ENCODE measurements around the gene NRSN1. TPM values are rescaled to one million over a fixed set of nuclear protein-coding genes. Genes with fewer than 3 reads are reported as not detected.

The NRSN1 gene
- total RNA-seq, 2 donors from 2014 or later = 0.45 TPM; not detected in 1

DNA sequence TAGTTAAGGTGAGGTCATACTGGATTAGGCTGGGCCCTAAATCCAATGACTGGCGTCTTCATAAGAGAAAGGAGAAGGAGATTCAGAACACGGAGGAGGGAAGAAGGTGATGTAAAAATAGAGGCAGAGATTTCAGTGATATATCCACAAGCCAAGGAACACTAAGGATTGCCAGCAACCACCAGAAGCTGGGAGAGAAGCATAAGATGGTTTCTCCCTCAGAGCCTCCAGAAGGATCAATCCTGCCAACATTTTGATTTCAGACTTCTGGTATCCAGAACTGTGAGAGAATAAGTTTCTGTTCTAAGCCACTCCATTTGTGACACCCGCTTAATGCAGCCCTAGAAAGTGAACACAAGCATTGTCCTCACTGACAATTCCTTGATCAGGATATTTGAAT, 33.6 kb upstream of the NRSN1 start:
- no peaks in the 10 kb centered on the region for H3K9me3 ChIP-seq
- H3K4me3 ChIP-seq = no peak overlapping the region
- intact Hi-C loops (cut with DNase I) = no loop called here
- no peaks in the 10 kb centered on the region for H3K36me3 ChIP-seq
- no peak for DNase-seq (ENCODE audit: low spot score)
- no peaks in the 10 kb centered on the region for H3K4me1 ChIP-seq (replicated peaks)
- 71% methylated on average over 3 of the region's 3 CpGs for WGBS
- TF ChIP-seq POLR2AphosphoS5 (IDR thresholded peaks at IDR 0.05) (no peak), POLR2A (IDR thresholded peaks at IDR 0.05) (no peak)
- TF ChIP-seq, protein P1, sequence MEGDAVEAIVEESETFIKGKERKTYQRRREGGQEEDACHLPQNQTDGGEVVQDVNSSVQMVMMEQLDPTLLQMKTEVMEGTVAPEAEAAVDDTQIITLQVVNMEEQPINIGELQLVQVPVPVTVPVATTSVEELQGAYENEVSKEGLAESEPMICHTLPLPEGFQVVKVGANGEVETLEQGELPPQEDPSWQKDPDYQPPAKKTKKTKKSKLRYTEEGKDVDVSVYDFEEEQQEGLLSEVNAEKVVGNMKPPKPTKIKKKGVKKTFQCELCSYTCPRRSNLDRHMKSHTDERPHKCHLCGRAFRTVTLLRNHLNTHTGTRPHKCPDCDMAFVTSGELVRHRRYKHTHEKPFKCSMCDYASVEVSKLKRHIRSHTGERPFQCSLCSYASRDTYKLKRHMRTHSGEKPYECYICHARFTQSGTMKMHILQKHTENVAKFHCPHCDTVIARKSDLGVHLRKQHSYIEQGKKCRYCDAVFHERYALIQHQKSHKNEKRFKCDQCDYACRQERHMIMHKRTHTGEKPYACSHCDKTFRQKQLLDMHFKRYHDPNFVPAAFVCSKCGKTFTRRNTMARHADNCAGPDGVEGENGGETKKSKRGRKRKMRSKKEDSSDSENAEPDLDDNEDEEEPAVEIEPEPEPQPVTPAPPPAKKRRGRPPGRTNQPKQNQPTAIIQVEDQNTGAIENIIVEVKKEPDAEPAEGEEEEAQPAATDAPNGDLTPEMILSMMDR (IDR thresholded peaks at IDR 0.05) = no peak
- H3K27ac ChIP-seq = no peak overlapping the region
- no peaks in the 10 kb centered on the region for H3K27me3 ChIP-seq (replicated peaks; ENCODE audit: insufficient read depth)

DNA sequence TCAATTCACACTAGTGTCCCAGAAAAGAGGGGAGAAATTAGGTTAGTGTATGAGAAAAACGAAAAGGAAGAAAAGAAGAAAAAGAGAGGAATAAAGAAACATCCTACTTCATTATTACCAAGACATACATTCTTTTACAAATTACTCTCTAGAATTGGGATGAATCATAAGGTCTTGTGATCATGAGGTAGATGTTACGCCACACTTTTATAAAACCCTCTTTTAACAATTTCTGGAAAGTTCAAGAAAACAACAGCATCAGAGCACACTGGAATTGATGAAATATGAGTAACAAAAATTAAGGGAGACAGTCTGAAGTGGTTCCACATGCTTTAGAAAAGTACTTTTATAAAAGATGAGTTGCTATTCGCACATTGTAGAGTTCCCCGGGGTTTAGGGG, 32.6 kb upstream of the NRSN1 start:
- TF ChIP-seq POLR2AphosphoS5 (IDR thresholded peaks at IDR 0.05) (no peak), POLR2A (IDR thresholded peaks at IDR 0.05) (no peak)
- TF ChIP-seq, protein P1 (IDR thresholded peaks at IDR 0.05) = no peak
- Histone ChIP-seq H3K27me3 (replicated peaks; ENCODE audit: insufficient read depth) (no peaks in the 10 kb centered on the region), H3K36me3 (no peaks in the 10 kb centered on the region), H3K27ac (no peak overlapping the region), H3K4me1 (replicated peaks) (no peaks in the 10 kb centered on the region), H3K9me3 (no peaks in the 10 kb centered on the region), H3K4me3 (no peak overlapping the region)
- no peak for DNase-seq (ENCODE audit: low spot score)
- 80% methylated on average over 4 of the region's 4 CpGs for WGBS
- intact Hi-C loops (cut with DNase I) = no loop called here

DNA sequence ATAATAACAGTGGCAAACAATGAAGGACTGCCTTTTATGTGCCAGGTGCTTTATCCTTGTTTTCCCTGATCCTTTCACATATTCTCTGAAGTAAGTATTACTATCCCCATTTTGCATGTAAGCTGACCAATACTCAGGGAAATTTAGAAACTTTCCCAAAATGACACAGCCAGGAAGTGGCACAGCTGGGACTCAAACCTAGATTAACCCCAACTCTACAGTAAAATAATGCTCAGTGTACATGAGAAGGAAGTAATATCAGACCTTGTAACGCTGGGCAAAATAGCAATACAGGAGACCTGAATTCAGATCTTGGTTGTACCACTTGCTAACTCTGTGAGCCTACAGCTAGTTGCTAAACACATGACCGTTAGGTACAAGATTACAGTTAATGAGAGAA, 26.8 kb upstream of the NRSN1 start:
- no peaks in the 10 kb centered on the region for H3K9me3 ChIP-seq
- TF ChIP-seq POLR2AphosphoS5 (IDR thresholded peaks at IDR 0.05) (no peak), POLR2A (IDR thresholded peaks at IDR 0.05) (no peak)
- TF ChIP-seq, protein P1 (IDR thresholded peaks at IDR 0.05) = no peak
- no peaks in the 10 kb centered on the region for H3K27me3 ChIP-seq (replicated peaks; ENCODE audit: insufficient read depth)
- WGBS = 80% methylated on average over 2 of the region's 2 CpGs
- no peak overlapping the region for H3K27ac ChIP-seq
- H3K4me3 ChIP-seq = no peak overlapping the region
- H3K4me1 ChIP-seq (replicated peaks) = no peaks in the 10 kb centered on the region
- intact Hi-C loops (cut with DNase I) = no loop called here
- no peaks in the 10 kb centered on the region for H3K36me3 ChIP-seq
- no peak for DNase-seq (ENCODE audit: low spot score)

DNA sequence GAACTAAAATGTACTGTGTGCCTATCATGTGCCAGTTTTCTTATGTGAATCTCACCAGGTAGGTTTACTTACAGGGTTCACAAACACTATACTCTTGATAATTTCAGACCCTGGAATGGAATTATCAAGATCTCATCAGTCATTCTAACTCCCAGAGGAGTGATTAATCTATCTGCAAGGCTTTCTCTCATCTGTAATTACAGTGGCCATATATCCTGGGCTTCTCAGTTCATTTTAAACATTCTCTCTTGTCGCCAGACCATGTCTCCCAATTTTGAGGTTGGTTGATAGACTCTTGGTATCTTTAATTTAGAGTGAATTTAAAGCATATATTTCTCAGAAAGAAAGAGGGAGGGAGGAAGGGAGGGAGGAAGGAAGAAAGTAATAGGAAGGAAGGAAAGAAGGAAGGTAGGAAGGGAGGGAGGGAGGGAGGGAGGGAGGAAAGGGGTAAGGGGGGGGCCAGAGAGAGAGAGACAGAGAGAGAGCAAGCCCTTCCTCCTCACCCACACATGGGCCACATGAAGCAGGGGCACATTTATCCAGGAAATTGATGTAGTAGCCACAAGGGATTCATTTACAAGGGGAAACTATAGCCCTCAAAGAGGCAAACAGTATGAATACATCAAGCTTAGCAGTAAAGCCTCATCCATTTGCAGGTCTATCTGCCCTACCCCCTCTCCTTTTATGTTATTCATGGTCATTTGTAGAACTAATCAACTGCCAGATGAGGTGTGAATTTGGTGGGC, 25.8 kb upstream of the NRSN1 start:
- no peak overlapping the region for H3K4me3 ChIP-seq
- H3K36me3 ChIP-seq = no peaks in the 10 kb centered on the region
- WGBS = 73% methylated on average over 1 of the region's 1 CpG
- no peaks in the 10 kb centered on the region for H3K27me3 ChIP-seq (replicated peaks; ENCODE audit: insufficient read depth)
- no peak for TF ChIP-seq POLR2AphosphoS5 (IDR thresholded peaks at IDR 0.05)
- TF ChIP-seq POLR2A (IDR thresholded peaks at IDR 0.05) = no peak
- TF ChIP-seq, protein P1 (IDR thresholded peaks at IDR 0.05) = no peak
- no peak for DNase-seq (ENCODE audit: low spot score)
- intact Hi-C loops (cut with DNase I) = no loop called here
- H3K9me3 ChIP-seq = no peaks in the 10 kb centered on the region
- no peak overlapping the region for H3K27ac ChIP-seq
- H3K4me1 ChIP-seq (replicated peaks) = no peaks in the 10 kb centered on the region

DNA sequence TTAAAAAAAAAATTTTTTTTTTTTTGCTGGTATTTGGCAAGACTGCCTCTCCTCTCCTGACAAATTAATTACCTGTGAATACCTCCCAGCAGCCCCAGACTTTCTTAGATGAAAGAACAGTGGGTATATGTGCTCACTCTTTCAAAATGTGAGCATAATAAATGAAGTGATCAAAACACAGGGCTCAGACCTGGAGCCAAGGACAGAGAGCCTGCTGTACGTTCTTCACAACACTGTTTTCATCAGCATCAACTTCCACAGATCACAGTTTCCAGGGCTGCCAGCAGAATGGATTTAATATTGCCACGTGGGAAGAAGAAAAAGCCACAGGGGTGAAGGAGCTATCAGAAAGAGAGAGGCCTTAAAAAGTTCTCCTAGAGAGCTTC, 25.3 kb upstream of the NRSN1 start:
- no peak overlapping the region for H3K27ac ChIP-seq
- no peak for DNase-seq (ENCODE audit: low spot score)
- TF ChIP-seq, protein P1 (IDR thresholded peaks at IDR 0.05) = no peak
- TF ChIP-seq POLR2A (IDR thresholded peaks at IDR 0.05) (no peak), POLR2AphosphoS5 (IDR thresholded peaks at IDR 0.05) (no peak)
- no peak overlapping the region for H3K4me3 ChIP-seq
- 48% methylated on average over 2 of the region's 2 CpGs for WGBS
- H3K4me1 ChIP-seq (replicated peaks) = no peaks in the 10 kb centered on the region
- H3K36me3 ChIP-seq = no peaks in the 10 kb centered on the region
- H3K9me3 ChIP-seq = no peaks in the 10 kb centered on the region
- H3K27me3 ChIP-seq (replicated peaks; ENCODE audit: insufficient read depth) = no peaks in the 10 kb centered on the region
- intact Hi-C loops (cut with DNase I) = no loop called here

Measured in prostate gland (tissue), 2 donors.